GM18519 (cell line): ENCODE data around the gene CTSE.

Experiments
- ATAC-seq: cut with Tn5 transposase; IDR thresholded peaks from one replicate; pipeline ENCODE4 v1.9.1; 2021; ENCODE audit warnings: mild to moderate bottlenecking, moderate library complexity; ENCODE audit not compliant: unreplicated experiment, low FRiP score

CTSE gene

DNA sequence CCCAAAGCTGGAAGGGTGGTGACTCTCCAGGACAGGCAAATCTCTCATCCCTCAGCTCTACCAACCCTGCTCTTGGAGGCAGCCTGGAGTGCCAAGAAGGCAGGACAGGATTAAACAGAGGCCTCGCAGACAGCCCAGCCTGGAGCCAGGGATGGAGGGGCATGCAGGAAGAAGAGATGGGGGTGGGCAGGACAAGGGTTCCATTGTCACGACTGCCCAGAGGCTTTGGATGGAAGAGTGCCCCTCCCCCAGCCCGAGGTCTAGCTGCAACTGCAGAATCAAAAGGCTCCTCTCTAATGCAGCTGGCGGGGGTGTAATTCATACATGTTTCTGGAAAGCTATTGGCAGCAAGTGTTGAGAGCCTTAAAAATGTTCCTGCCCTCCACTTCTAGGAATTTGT, 29.3 kb downstream of the CTSE start:
- no peak for ATAC-seq

DNA sequence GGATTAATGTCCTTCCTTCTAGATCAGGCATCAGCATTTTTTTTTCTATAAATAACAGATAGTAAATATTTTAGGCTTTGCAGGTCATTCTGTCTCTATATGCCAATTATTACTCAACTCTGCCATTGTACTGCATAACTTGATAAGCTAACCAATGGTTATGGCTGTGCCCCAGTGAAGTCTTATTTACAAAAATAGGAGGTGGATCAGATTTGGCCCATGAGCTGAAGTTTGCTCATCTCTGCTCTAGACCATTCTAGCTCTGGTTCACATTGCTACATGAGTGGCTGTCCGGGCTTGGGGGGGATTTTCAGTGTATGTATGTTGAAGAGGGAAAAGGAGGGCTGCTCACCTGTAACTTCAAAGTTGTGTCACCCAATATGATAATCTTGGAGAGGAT, 30.6 kb downstream of the CTSE start:
- no peak for ATAC-seq

DNA sequence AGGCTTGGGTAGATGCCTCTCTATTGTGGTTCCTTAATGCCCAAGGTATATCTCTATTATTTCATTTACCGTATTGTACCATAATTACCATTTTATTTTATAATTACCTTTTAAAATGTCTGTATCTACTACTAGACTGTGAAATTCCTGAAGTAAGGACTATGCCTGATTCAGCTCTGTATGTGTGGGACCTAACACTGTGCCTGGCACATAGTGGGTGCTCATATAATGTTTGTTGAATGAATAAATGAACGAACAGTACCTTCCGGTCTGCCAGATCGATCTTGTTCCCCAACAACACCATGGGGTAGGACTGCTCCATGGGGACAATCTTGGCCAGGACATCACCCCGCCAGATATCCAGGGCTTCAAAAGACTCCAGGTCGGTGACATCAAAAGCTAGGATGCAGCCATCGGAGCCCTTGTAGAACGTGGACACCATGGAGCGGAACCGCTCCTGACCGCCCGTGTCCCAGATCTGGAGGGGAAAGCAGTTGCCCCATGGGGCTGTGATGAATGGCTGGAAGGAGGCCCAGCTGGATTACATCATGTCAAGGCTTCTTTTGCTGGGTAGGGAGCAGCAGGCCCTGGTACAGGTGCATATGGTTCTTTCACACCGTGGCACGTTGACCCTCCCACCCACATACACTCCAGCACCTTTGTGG, 31.3 kb downstream of the CTSE start:
- ATAC-seq = no peak

DNA sequence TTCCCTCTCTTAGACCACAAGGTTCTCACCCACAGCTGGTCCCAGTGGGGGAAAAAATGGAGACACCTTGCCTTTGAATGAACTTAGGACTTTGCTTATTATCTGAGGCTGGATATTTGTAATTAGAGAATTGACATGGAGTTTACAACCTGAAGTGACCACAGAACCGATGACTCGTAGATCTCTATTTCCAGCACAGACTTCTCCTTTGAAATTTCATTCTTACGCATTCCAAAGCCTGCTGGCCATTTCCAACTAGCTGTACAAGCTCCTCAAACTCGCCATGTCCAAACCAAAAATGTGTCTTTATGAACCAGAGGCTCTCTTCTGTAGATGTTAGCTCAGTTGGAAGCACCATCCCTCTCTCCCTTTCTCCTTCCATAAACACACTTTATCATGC, 32.5 kb downstream of the CTSE start:
- no peak for ATAC-seq

DNA sequence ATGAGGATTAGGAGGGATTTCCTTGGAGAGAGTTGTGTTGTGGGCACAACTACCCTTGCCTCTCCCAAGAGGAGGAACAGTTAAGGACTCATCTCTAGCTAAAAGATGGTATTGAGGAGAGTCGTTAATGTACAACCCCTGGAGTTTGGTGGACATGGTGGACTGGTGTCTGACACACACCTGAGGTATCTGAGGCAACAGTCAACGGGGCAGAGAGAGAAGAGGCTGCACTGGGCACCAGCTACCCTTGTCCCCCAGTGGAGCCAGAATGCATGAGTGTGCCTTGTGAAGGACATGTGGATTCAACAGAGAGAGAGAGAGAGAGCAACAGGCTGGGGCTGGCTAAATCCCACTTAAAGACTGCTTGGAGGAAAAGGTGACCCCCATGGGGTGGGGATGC, 33.5 kb downstream of the CTSE start:
- no peak for ATAC-seq

DNA sequence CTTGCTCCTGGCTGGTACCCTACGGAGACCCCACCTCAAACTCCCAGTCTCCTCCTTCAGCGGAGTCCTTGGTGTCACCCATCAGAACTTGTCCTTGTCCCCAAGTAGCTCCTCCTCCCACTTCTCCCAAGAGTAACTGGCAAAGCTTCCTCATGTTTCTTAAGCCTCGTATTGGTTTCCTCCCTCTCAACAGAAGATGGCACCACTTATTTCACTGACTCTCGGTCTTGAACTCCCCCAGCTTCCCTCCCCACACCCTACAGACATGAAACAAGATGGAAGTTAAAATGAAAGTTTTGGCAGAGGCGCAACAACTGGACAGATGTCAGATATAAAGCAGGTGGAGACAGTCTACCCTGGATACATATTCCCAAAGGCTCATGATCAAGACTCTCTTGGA, 33.9 kb downstream of the CTSE start:
- ATAC-seq = no peak

DNA sequence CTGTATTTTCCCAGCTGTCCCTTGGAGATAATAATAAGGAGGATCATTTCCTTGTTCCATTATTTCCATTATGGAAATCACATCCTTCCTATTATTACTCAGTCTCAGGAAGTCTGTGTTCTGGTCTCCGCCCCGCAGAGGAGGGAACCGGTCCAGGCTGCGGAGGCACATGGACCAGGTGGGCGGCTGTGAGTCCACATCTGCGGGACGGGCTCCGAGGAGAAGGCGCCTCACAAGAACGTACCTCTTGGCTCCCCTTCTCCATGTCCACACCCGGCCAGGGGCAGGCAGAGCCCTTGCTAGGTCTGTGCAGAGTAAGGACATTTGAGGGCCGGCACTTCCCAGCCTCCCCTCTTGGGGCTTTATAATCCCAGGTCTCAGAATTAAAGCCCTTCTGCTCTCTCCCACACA, 35.1 kb downstream of the CTSE start:
- no peak for ATAC-seq

DNA sequence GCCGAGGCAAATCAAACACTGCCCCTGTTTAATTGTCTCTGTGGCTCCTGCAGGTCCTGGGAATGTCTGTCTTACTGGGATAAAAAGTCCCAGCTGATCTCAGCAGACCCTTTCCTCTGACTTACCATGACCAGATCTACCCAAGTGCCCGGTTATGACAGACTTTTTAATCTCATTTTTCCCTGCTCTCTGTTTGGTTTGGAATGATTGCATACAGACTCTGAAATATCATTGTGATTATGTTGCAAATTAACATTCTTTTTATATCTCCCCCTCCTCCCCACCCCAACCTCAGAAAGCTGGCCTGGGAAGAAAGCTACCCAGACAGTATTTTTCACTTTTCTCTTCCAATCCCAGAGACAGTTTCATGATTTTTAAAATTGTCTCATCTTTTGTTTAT, 36.8 kb downstream of the CTSE start:
- ATAC-seq = no peak

DNA sequence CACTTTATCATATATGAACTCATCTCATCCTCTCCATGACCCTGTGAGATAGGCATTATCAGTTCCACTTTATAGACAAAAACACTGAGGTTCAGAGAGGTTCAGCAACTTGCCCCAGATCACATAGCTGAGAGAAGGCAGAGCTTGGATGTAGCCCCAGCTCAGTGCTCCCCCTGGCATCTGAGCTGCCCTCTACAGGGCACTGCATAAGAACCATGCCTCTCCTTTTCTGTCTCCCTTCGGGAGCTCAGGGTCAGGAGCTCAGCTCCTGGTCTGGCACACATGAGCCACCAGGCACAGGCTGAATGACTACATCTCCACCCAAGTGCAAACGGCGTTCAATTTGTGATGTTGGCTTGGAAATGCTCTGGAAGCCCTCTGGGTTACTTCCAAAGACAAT, 37.4 kb downstream of the CTSE start:
- no peak for ATAC-seq

DNA sequence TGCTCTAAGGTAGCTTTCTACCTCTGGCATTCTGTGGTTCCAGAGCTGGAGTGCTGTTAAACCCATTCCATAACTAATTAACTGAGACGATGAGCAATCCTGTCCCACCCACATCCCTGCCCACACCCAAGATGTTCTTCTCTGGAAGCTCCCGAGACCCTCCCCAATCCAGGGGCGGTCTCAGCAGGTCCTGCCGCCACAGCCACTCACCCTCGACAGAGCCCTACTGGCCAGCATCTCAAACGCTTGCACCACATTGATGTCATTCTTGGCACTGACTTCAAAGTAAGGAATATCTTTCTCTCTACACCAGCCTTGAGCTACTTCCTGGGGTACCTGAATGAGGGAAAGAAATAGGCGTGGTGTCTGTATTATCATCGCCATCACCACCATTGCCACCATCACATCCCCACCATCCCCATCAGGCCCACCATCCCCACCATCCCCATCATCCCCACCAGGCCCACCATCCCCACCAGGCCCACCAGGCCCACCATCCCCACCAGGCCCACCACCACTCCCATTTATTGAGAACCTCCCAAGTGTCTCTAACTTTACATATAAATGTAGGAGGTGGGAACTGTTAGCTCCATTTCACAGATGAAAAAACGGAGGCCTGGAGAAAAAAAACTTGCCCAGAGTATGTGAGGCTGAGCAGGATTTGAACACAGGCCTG, 38.2 kb downstream of the CTSE start:
- ATAC-seq = no peak

DNA sequence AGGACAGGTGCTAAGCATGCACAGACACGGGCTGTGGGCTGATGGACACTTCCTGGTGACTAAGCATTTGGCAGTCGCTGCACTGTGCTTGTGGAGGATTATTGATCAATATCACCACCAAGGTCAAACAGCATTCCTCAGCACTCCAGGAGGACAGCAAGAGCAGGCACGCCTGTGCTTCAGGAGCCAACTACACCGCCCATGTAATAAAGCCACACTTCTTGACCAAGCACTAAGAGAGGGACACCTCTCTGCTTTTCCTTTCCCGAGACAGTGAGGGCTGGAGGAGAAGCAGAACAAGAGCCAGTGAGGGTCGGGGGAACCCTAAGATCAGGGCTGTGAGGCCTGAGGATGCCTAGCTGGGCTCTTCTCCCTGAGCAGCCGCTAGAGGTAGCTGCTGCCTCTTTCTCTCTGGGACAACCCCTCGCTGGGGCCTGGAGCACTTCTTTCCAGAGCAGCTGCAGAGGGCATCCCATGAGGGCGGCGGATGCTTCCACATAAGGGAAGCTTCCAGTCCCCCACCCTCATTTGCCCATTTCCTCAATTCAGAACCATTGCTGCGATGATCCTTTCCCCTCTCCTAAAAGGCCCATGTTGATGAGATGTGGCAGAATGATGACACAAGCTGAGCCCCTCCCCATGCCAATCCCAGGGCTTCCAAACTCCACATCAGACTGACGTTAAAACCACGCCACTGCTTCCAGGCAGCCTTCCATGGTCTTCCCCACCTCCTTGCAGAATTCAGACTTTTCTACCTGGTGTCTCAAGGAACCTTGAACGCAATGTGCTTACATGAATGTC, 39.6 kb downstream of the CTSE start:
- no peak for ATAC-seq

DNA sequence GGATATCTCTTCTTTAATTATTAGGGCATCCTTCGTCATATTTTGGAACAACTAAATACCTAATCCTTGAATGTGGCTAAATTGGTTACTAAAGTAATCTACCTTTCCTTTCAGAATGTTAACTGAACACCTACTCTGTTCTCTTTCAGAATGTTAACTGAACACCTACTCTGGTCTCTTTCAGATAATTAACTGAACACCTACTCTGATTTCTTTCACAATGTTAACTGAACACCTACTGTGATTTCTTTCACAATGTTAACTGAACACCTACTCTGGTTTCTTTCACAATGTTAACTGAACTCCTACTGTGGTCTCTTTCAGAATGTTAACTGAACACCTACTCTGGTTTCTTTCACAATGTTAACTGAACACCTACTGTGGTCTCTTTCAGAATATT, 42.4 kb downstream of the CTSE start:
- no peak for ATAC-seq

DNA sequence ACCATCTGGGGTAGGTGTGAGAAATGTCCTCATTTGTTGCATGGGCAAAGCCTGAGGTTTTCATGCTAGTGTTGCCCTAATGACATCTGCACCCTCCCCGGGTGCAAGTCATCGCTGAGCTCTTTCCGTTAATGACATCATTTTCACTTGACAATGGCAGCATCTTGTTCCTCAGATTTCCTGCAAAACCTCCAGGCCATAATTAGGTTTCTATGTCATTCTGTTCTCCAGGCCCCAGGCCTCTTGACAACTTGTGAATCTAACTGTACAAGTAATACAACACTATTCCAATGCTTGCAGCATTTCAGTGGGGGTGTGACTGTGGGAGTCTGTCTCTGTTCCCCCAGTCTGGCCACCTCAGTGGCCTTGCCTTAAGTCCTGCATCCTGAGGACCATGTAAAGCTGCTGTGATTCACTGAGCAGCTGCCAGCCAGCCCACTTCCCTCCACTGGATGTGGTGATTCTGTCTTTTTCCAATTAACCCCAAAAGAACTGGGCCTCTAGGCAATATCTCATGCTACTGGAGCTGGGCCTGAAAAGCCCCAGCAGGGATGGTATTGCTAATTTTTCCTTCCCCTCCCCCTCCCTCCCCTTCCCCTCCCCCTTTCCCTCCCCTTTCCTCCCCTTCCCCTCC, 43.3 kb downstream of the CTSE start:
- ATAC-seq = no peak

DNA sequence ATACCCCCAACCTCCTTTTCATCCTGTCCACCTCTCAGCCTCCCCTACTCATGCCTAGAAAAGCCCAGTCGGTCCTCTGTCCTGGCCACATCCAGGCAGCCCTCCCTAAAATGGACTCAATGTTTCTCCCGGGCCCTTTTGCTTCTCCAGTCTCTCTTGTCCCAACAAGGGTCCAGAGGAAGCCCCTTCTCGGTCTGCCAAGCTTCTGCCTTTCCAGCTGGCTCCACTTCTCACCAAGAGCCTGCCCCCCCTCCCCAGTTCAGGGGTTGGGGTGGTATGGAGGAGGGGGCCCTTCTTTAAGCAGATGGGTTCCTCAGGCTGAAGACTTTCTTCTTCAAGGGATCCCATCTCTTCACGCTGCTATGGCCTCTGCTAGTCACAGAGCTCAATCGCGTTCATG, 44.4 kb downstream of the CTSE start:
- ATAC-seq = no peak

DNA sequence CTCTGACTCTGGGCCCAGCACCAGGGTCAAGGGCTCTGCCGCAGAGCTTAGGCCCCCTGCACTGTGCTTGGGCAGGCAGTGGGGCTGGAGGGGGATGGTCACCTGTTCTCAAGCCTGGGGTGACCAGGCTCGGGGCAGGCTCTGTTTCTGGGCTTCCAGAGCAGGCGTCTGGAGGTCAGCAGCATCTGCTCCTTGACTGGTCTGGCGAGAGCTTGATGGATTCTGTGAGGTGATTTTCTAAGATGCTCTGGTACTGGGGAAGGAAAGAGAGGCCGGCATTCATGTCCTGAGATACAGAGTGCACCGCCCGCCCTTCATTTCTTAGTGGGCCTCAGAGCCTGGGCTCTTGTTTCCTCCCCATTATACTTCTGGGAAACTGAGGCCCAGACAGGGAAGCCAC, 45.0 kb downstream of the CTSE start:
- no peak for ATAC-seq

DNA sequence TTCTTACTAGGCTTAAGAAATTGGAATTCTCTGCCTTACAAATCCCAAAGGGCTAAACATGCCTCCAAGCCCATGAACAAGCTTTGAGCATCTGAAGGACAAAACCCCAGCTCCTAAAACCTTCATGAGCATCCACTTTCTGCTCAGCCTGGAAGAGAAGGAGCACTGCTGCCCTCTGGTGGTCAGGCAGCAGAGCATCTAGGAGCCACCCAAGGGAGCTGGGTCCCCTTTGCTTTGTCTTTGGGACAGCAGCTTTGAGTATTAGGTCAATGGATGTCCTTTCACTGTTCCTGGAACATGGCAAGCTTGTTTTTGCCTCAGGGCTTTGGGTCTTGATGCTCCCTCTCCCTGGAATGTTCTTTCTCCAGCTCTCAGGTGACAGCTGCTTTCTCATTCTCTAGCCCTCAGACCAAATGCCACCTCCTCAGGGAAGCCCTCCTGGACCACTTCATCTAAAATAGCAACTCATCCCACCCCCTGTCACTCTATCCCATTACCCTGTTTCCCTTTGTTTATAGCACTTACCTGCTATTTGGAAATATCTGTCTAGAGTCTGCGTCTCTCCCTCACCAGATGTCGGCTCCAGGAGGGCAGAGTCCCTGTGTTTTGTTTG, 46.2 kb downstream of the CTSE start:
- ATAC-seq = no peak

DNA sequence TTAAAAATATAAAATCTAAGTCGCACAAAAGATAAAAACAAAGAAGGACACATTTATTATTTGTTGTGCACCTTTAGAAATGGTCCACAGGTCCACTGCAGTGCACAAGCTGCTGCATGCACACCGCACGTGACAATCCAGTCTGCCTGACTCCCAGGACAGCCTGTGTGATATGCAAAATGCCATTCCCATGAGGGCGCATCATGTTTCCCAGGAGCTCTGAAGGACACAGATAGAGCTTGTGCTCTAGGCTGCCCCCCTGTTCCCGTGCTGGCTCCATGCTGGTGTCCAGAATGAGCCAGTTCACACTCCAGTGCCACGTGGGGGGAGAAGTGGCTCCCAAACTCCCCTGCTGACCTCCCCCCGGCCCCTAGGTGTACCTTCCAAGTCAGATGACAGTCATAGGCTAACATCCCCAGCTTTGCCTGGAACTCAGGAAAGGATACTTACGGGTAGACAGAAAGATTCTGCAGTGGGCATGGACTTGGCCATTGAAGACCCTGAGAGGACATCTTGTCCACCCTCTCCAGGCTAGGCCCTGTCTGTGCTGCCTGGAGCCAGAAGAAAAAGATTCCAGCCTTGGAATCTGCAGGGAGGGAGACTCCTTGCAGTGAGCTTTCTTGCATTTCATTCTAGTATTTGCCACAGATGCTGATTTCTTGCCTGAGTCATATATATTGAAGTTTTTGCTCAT, 46.8 kb downstream of the CTSE start:
- ATAC-seq = no peak

DNA sequence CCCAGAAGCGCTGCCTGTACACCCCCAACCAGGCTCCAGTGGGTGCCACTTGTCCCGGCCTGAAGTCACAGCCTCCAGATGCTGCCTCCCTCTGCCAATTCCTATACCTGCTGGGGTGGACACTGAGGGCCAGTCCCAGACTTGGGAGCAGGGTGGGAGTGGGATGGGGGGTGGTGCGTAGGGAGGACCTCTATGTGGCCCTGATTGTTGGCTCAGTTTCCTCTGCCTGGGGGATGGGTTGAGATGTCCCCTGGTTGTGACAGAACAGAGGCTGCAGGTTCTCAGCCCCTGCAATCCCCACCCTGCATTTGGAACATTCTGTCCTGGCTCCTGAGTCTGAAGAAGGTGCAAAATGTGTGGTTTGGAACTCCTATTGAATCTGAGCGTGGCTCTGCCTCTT, 47.7 kb downstream of the CTSE start:
- no peak for ATAC-seq

DNA sequence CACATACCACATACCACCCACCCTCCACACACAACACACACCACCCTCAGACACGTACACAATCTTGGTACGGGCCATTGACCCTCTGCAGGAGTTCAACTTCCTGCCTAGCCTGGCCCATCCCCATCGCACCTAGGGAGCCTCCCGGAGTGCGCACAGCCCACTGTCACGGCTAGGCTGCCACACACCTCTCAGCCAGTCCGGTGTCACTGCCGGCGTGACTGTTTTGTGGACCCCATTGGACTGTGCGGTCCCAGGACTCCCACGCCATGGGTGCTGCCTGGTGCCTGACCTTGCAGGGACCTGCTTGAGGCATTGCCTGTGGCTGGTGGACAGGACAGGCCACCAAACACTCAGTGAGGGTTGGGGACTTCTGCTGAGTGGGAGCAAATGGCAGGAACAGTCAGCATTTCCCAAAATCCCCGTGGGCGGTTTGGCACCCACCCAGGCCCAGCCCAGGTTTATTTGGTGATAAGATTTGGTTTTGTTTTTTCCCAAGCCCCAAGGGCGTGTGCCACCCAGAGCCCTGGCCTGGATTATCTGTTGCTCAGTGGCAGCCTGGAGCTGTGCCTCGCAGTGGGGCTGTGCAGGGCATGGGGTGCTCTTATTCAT, 48.2 kb downstream of the CTSE start:
- no peak for ATAC-seq

DNA sequence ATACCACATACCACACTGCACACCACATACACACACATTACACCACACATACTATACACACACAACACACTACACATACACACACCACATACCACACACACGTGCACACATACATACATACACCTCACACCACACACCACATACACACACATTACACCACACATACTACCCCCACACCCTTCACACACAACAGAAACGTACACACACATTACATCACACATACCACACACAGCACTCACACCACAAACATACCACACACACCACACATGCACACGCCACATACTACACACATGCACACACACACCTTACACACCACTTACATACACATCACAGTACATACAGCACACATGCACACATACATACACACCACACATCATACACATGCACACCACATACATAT, 49.0 kb downstream of the CTSE start:
- no peak for ATAC-seq
